A673 (cell line): ENCODE results near the gene KRT14. TPM values are rescaled to one million over a fixed set of nuclear protein-coding genes. Genes with fewer than 3 reads are reported as not detected.

Experiments used
- BruUV-seq: library from RNA; stranded (reverse); fragments of 400-500 nt; replicated peaks from 2 replicates; lab custom pipeline; 2021; lab: Mats Ljungman, UMichigan
- CTCF ChIA-PET: fragments of 300-600 bp; sonication (Branson Sonifier 250); formaldehyde crosslinking; loops from one replicate; lab custom pipeline; 2022; ENCODE audit warnings: antibody characterized with exemption; lab: Charles Lee
- POLR2A ChIA-PET: fragments of 300-600 bp; sonication (Branson Sonifier 250); formaldehyde crosslinking; loops from one replicate; lab custom pipeline; 2022; ENCODE audit warnings: antibody characterized with exemption; ENCODE audit not compliant: low non-redundant PET; lab: Charles Lee
- DNase-seq: peaks from one replicate; pipeline ENCODE4 v3.0.0-alpha.2; 2015; ENCODE audit warnings: low spot score
- H3K27ac ChIP-seq: fragments of 200-600 bp; sonication (generic); 2 replicates; pipeline ENCODE4 v1.5.1; 2016; ENCODE audit warnings: mixed run types, low read depth, mild to moderate bottlenecking, mixed read lengths, antibody characterized with exemption, low read length; ENCODE audit not compliant: poor library complexity, severe bottlenecking
- H3K27me3 ChIP-seq: fragments of 200-600 bp; sonication (generic); replicated peaks from 2 replicates; pipeline ENCODE4 v1.6.1; 2017; ENCODE audit warnings: mixed run types, low read depth, mild to moderate bottlenecking, mixed read lengths, antibody characterized with exemption, low read length; ENCODE audit not compliant: insufficient read depth, poor library complexity
- H3K36me3 ChIP-seq: fragments of 200-600 bp; sonication (generic); 2 replicates; pipeline ENCODE4 v1.6.1; 2016; ENCODE audit warnings: mixed run types, mild to moderate bottlenecking, mixed read lengths, antibody characterized with exemption, low read length; ENCODE audit not compliant: insufficient read depth, poor library complexity, severe bottlenecking
- H3K4me1 ChIP-seq: fragments of 200-600 bp; sonication (generic); 2 replicates; pipeline ENCODE4 v1.6.1; 2017; ENCODE audit warnings: mixed run types, mild to moderate bottlenecking, mixed read lengths, antibody characterized with exemption, low read length; ENCODE audit not compliant: insufficient read depth, poor library complexity, severe bottlenecking
- H3K4me3 ChIP-seq: fragments of 200-600 bp; sonication (generic); 2 replicates; pipeline ENCODE4 v1.5.1; 2016; ENCODE audit warnings: low read depth, mixed run types, mild to moderate bottlenecking, mixed read lengths, low read length; ENCODE audit not compliant: poor library complexity, severe bottlenecking
- H3K9me3 ChIP-seq: fragments of 200-600 bp; sonication (generic); 2 replicates; pipeline ENCODE4 v1.6.1; 2016; ENCODE audit warnings: mixed run types, low read depth, mild to moderate bottlenecking, mixed read lengths, antibody characterized with exemption, low read length; ENCODE audit not compliant: poor library complexity, severe bottlenecking
- EZH2 ChIP-seq: fragments of 200-600 bp; sonication (generic); IDR thresholded peaks from 2 replicates; pipeline ENCODE4 v1.6.1; 2017; ENCODE audit warnings: borderline replicate concordance, low read depth, mild to moderate bottlenecking, mixed read lengths, antibody characterized with exemption, low read length; ENCODE audit not compliant: poor library complexity, severe bottlenecking
- intact Hi-C: fragments of 100-400 bp; cut with micrococcal nuclease; formaldehyde crosslinking; loops from one replicate; pipeline ENCODE4 v1.10.0; 2022; ENCODE audit not compliant: unreplicated experiment
- total RNA-seq: library from RNA; stranded (reverse); gene quantifications from 2 replicates; pipeline ENCODE4 v1.2.3, GENCODE V29; 2021
- TF ChIP-seq, protein P1 (sequence below): fragments of 300-800, 200-600 bp; sonication (generic); conservative IDR thresholded peaks from 2 replicates; pipeline ENCODE4 v1.5.1; 2017; ENCODE audit warnings: low read depth, mild to moderate bottlenecking, antibody characterized with exemption, low read length, moderate library complexity, mixed read lengths

KRT14 gene
- total RNA-seq, 1 experiment from 2014 or later, result not detected

DNA sequence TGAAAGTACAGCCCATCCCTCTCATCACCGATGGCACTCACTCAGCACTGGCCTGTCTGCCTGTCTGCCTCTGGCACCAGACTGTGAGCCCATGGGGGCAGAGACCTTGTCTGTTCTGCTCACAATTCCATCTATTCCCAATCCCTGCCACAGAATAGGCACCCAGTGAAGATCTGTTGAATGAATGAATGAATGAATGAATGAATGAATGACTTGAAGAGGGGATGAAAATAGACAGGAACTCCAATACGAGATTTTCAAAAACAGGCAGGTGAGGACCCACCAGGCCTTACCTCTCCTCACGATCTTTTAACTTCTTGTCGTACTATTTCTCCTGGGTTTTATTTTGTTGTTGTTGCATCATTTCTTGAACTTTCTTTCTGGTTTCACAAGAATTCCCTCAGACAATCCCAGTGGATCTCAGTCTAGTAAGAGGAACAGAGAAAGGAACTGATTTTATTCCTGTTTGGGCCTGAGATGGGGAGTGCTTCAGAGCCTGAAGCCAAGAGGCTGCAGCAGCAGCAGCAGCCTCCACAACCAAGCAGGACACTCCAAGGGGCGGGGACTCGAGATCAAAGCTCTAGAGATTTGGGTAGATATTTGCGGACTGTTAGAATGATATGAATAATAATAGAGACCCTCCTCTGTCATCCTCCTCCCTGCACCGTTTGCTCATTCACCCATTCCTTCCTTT, 32.6 kb downstream of the KRT14 start:
- CTCF ChIA-PET, result no interaction called here
- H3K4me3 ChIP-seq, result no peak overlapping the region
- intact Hi-C loops, result no loop called here
- no peaks in the 10 kb centered on the region for H3K9me3 ChIP-seq
- DNase-seq, result no peak
- no peak overlapping the region for H3K27ac ChIP-seq
- H3K4me1 ChIP-seq, result no peaks in the 10 kb centered on the region
- no TSS peak for BruUV-seq
- no peaks in the 10 kb centered on the region for H3K27me3 ChIP-seq
- no peaks in the 10 kb centered on the region for H3K36me3 ChIP-seq
- POLR2A ChIA-PET, result no interaction called here
- TF ChIP-seq, protein P1, sequence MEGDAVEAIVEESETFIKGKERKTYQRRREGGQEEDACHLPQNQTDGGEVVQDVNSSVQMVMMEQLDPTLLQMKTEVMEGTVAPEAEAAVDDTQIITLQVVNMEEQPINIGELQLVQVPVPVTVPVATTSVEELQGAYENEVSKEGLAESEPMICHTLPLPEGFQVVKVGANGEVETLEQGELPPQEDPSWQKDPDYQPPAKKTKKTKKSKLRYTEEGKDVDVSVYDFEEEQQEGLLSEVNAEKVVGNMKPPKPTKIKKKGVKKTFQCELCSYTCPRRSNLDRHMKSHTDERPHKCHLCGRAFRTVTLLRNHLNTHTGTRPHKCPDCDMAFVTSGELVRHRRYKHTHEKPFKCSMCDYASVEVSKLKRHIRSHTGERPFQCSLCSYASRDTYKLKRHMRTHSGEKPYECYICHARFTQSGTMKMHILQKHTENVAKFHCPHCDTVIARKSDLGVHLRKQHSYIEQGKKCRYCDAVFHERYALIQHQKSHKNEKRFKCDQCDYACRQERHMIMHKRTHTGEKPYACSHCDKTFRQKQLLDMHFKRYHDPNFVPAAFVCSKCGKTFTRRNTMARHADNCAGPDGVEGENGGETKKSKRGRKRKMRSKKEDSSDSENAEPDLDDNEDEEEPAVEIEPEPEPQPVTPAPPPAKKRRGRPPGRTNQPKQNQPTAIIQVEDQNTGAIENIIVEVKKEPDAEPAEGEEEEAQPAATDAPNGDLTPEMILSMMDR, result no peak
- TF ChIP-seq EZH2, result no peak

DNA sequence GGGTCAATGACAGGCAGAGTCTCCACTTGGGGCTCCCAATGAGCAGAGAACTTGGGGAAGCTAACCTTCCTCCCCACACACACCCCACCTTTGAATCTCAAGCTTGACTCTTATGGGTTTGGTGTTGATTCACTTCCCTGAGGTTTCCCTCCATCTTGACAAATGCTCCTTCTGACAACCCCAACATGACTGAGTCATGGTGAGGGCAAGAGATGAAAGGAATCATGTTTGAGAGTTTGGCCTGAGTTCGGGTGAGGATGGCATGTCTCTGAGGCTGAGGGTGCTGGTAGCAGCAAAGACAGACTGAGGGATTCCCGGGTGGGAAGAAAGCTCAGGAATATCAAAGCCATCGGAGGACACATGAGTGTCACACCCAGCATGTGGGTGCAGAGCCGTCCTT, 33.5 kb downstream of the KRT14 start:
- ChIA-PET CTCF (interaction anchor here (0.6 kb wide), 1 partner anchor 108 kb away, joined by 3 read pairs; no protein-coding TSS in a partner anchor), POLR2A (no interaction called here)
- intact Hi-C loops, result no loop called here
- no peaks in the 10 kb centered on the region for H3K9me3 ChIP-seq
- H3K27ac ChIP-seq, result no peak overlapping the region
- TF ChIP-seq, protein P1, result no peak
- TF ChIP-seq EZH2, result no peak
- BruUV-seq, result no TSS peak
- DNase-seq, result no peak
- no peak overlapping the region for H3K4me3 ChIP-seq
- H3K36me3 ChIP-seq, result no peaks in the 10 kb centered on the region
- H3K4me1 ChIP-seq, result no peaks in the 10 kb centered on the region
- no peaks in the 10 kb centered on the region for H3K27me3 ChIP-seq

- DNase-seq, result no peak
- TF ChIP-seq, protein P1, result no peak
- TF ChIP-seq EZH2, result no peak
- no peaks in the 10 kb centered on the region for H3K9me3 ChIP-seq
- H3K27me3 ChIP-seq, result no peaks in the 10 kb centered on the region
- BruUV-seq, result no TSS peak
- H3K36me3 ChIP-seq, result no peaks in the 10 kb centered on the region
- ChIA-PET CTCF (interaction anchor here (0.6 kb wide), 1 partner anchor 27 kb away, joined by 3 read pairs; no protein-coding TSS in a partner anchor), POLR2A (no interaction called here)
- no peaks in the 10 kb centered on the region for H3K4me1 ChIP-seq
- H3K4me3 ChIP-seq, result no peak overlapping the region
- intact Hi-C loops, result no loop called here
- no peak overlapping the region for H3K27ac ChIP-seq
Measured at GRCh38 chr17:41552455-41552854, 34.2 kb downstream of the KRT14 start.
